ENCODE measurements around the gene BEND6.

Gene BEND6

DNA sequence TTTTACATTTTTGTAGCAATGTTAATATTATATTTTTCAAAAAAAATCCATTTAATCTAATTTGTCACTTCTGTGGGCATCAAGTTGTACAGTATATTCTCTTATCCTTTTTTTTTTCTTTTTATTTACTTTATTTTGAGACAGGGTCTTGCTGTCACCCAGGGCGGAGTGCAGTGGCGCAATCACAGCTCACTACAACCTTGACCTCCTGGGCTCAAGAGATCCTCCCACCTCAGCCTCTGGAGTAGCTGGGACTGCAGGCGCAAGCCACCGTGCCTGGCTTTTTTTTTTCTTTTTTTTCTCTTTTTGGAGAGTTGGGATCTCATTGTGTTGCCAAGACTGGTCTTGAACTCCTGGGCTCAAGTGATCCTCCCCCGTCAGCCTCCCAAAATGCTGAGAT, 14.4 kb upstream of the BEND6 start:
- FAIRE-seq (no peak), DNase-seq (ENCODE audit: low spot score) (no peak)

DNA sequence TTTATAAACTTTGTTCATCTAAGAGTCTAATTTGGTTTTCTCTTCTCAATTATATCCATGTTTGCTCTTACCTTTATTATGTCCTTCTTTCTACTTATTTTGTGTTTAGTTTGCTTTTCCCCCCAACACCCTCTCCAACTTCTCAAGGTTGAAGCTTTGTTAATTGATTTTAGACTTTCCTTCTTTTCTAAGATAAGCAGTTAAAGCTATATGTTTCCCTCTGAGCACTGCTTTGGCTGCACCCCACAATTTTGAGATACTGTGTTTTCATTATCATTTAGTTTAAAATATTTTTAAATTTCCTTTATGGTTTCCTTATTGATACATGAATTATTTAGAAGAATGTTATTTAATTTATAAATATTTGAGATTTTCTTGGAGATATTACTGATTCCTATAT, 13.9 kb upstream of the BEND6 start:
- DNase-seq (ENCODE audit: low spot score), result no peak
- peak; percentile 46 for FAIRE-seq

DNA sequence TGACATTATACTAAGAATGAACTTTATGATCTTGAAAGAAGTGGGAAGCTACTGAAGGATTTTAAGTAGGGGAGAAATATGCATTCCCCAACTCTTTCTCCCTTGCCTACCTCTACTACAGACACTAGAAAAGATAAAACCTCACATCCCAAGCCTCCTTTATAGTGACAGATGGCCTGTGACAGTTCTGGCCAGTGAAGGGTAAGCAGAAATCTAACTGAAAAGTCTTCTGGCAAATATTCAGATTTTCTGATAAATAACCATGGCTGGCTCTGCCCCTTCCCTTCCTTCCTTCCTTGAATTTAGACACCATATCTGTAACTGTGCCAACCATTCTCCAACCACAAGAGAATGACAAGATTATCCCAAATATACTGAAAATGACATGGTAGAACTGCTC, 10.2 kb upstream of the BEND6 start:
- DNase-seq (ENCODE audit: low spot score) (no peak), FAIRE-seq (peak; percentile 50)

DNA sequence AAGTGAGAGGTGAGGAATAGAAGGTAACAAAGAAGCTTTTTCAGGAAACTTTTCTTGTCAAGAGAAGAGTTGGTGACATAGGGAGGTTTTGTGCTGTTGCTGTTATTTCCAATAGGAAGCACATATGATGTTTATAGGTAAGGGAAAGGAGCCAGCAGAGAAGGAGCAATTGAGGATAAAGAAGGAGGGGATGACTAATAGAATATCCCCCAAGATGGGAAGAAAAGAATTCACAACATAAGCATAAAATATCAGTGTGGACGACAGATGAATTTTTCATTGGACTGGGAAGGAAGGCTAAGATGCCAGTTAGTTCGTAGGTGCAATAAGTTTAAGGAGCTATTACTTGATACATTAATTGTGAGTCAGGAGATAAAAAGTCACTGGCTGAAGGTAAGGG, 8.5 kb upstream of the BEND6 start:
- FAIRE-seq, result no peak
- DNase-seq (ENCODE audit: low spot score), result no peak

DNA sequence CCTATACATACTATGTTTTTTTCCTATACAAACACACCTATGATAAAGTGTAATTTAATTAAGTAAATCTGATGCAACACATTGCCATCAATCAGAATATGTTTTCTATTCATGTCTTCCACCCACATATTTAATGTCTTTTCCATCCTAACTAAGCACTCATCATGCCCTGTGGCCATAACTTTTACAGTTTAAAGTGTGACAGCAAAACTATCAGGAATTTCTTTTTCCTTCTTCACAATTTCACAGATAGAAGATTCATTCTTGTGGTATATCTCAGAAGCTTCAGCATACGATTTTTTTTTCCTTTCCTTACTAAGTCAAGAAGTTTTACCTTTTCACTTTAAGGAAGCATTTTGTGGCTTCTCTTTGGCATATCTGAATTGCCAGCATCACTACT, 7.0 kb upstream of the BEND6 start:
- FAIRE-seq (no peak), DNase-seq (ENCODE audit: low spot score) (no peak)

DNA sequence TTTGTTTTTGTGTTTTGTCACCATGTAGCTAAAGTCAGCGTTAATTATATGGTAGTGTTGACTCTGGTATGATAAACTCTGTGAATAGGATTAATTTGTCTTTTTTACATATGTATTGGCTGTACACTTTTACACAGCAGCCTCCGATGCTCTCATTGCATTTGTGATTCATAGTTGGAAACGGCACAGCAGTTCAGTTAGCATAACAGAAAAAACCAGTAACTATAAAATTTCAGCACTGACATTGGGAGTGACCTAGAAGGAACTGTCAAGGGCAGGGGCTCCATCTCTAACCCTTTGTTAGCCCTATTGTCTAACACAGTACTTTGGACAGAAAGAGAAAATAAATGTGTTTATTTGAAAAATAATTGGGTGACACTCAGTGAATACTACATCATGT, 5.6 kb upstream of the BEND6 start:
- no peak for DNase-seq (ENCODE audit: low spot score)
- no peak for FAIRE-seq

DNA sequence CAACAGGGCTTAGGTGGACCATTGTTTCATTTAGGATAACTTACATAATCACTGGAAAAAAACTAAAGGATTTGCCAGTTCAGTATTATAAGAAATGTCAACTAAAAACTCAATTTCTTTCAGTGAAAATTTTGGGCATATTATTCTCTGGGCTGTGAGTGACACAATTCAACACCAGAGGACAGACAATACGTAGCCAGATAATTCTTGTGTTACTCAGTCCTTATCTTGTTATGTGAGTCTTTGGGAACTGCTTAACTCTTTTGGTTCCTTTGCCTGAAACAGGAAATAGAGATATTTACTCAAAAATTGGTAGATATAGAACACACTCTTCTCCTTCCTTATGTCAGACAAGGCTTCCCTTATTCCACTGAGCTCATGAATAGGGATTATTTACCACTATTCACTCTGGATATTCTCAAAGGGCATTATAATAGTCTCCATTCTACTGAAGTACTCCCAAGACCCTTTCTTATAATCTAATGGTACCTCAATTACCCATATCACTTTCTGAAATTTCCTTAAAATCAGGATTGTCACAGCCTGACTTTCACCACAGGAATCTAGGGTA, 4.9 kb upstream of the BEND6 start:
- DNase-seq (ENCODE audit: low spot score), result no peak
- no peak for FAIRE-seq

DNA sequence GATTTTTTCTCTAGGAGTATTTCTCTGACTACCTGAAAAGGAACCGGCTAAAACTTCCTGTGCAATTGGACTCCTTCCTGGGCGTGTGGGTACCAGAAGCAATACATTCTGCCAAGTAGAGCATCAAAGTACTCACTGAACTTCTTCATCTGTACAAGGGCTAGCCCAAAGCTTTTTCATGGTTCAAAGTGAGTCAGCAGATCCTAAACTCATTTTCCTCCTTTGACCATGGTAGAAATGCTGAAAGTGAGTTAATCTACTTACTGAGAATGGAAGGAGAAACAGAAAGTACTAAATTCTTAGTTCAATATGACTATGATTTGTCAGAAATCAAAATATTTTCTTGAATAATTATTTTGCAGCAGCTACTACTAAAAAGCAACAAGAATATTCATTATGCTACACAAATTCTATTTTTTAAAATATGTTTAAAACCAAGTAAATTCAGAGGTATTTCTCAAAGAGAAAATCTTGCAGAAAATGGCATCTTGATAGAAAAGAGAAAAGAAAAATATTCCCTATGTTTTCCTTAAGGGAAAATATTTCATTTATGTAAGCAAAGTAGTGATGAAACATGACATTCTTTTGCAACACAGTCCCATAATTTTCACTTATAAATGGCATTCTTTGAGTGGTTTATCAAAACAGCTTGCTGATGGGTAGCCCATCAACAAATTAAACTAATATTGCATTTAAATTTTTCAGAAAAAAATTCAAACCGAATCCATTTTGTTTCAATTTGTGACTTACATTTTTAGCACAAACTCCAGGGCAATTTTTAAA, 3.7 kb upstream of the BEND6 start:
- no peak for DNase-seq (ENCODE audit: low spot score)
- FAIRE-seq, result no peak

DNA sequence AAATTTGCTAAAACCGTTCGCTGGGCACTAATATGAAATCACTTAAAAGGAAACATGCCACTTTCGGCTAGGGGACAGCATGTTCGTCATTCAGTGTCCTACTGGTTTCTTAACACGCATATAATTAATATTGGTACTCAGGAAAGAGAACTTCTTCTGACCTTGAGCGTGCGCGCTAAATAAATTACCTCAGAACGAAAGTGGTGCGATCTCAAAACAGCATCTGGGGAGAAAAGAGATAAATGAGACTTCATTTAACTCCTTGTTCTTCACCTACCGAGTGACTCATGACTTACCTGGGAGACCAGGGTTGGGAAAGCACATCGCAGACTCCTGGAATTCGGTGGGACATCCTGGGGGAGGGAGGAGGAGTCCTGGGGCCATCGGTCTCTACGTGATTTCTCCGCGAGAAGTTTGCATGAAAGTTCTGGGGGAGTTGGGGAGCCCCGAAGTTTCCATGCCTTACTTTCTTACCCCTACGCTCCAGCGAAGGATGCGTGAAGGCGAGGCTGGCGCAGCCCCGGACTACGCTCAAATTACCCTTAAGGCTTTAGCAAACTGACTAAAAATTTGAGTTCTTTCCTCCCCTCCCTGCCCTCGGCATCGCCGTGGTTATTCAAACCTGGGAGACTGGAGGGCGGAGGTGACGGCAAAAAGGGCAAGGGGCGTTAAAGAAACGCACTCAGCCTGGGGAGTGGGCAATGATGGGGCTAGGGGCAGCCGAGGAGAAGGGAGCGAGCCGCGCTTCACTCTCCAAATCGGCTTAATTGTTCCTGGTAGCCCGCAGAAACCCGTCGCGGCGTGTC, 1.1 kb upstream of the BEND6 start:
- no peak for FAIRE-seq
- DNase-seq (ENCODE audit: low spot score), result no peak

DNA sequence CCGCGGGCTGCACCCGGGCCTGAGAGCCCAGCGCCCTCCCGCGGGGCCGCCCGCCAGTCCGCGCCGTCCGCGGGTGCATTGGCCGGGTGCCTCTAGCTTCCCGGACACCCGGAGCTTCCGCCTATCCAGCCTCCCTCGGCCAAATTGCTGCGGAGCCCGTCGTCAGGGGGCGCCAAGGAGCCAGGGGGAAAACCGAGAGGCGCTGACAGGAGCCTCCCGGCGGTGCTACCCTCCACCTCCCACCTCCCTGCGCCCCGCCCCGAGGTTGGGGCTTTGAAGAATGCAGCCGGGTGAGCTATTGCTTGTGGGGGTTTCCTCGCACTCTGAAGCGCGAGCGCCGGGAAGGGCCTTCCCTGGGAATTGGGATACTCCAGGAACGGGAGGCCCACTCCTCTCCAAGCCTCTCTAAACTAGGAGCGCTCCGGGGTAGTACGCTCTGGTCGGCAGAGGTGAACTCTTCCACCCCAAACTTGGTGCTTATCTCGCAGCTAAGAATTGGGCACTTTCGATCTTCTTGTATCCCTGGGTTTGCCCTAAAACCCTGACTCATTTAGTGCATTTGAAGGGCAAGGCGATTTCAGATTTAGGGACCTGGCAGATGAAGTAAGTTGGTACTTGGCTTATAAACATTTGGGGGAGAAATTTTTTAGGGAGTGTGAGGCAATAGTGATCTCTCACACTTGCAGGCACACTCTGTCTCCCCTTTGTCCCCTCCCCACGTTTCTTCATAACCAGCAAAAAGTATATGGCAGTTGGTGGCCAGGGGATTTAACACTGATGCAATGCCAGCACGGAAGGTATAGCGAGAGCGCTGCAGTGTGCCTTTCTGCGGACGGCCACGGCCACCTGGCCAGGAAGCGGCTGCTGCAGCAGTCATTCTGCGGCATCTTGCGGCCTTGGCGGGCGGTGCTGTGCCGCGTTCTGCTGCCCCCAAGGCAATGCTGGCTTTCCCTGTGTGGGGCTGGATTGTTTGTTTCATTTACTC, 556 bp downstream of the BEND6 start:
- FAIRE-seq, result no peak
- peak; percentile 92 for DNase-seq (ENCODE audit: low spot score)

DNA sequence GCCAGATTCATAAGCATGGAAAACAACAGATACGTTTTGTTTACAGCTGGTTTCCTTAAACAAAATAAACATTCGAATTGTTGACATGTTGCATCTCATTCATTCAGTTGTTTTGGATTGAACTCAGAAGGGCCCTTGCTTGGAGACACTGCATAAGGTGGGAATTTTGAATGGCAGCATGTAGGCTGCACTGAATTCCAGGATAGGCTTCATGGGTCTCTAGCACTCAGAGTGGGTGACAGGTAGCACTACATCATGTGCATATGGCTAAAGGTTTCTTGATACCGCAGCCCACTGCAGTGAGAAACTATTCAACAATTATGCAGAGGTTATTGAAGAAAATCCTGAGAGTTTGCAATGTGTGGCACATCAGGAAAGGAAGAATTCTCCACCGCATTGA, 1.6 kb downstream of the BEND6 start:
- DNase-seq (ENCODE audit: low spot score), result no peak
- FAIRE-seq, result no peak

DNA sequence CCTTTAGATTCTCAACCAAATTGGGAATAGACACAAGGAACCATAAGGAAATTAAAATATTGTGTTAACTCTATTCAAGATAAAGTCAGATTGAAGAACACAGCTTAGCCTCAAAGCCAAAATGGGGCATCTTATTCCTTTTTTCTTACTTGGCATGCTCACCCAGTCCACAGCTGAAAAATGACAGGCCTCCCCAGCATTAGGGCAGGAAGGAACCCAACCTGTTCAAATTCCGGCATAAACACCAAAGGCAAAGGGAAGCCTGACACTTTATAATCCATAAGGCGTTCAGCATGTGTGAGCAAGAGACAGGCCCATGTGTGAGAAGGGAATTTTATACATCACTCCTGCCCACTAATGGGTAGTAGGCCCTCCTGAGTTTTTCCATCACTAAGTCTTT, 2.9 kb downstream of the BEND6 start:
- DNase-seq (ENCODE audit: low spot score) (no peak), FAIRE-seq (no peak)

DNA sequence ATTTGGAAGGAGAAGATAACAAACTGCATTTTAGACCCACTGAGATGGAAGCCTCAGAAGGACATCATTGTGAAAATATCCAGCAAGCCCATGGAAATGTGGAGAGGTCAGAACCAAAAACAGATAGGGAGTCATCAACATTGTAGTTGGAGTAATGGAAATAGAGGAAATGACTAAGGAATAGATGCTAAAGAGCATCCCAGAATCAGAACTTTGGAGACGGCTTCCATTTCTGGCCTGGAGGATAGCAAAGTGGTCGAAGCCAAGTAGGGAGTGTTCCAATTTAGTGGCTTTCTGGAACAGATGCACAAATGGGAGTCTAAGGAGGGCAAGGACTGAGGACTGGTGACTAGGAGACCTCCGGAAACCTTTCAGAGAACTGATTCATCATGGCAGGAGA, 3.6 kb downstream of the BEND6 start:
- no peak for FAIRE-seq
- no peak for DNase-seq (ENCODE audit: low spot score)

DNA sequence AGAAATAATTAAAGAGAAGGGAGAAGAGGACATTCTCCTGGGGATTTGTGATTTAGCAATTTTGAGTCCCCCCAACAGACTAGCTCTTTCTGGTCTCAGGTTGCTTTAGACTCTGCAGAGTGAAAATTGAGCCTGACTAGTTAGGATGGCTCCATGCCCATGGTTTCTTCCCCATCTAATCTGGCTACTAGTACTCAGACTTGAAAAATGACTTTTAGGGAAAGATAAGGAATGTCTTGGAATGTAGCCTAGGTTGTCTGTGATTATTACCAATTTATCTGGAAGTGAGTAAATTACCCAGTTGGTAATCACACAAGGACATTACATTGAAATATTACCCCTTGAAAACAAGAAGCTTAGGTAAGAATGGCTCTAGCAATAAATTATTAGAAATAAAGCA, 4.2 kb downstream of the BEND6 start:
- no peak for DNase-seq (ENCODE audit: low spot score)
- FAIRE-seq, result peak; percentile 22

DNA sequence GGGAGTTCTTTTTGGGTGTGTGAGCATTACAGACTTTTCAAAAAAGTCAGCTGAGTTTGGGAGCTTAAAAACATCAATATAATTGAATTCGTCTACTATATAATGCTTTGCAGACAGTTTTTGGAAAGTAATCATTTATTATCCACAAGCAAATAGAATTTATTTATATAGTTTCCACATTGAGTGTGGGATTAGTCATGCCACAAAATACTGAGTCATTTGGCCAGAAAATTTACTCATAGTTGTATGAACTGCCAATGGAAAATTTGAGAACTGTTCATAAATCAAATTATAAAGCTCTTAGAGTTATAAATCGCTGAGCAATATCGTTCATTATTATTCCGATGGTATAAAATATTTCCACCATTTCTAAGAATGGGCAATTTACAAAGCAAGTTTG, 5.0 kb downstream of the BEND6 start:
- peak; percentile 87 for FAIRE-seq

DNA sequence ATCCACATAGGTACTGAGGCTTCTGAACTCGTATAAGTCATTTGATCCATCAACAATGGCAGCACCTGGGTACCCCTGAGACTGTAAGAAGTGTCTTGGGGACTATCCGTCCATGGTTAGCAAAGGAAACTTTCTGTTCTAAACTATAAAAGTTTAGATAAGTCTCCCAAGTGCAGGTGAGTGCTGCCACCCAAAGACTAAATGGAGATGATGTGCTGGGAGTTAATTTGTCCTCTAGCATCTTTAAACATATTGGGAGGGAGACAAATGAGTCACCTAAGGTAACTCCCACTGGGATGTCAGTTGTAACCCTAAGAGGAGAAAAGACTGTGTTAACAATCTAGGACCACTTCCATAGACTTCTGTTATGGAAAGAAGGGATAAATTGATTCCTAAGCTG, 6.2 kb downstream of the BEND6 start:
- DNase-seq (ENCODE audit: low spot score) (no peak), FAIRE-seq (no peak)

More for the DNA sequence above, 5.0 kb downstream of the BEND6 start:
- DNase-seq (ENCODE audit: low spot score), result peak; percentile 28

DNA sequence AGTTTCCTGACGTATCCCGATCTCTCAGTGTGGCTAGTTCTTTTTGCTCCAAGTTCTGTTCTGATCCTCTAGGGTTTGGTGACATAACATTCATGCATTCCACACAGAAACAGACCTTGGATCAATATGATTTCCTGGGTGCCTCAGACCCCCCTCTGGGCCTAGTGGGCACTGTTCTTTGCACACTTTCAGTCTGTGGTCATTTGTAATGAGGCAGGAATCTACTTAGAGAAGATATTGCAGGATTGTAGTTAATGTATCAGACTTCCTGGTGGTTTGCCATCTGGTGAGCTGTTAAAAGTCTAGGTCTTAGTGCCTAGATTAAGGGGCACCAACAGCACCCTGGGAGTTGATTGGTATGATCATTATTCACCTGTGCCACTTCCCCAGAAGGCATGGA, 7.5 kb downstream of the BEND6 start:
- FAIRE-seq, result peak; percentile 91
- DNase-seq (ENCODE audit: low spot score), result peak; percentile 82

DNA sequence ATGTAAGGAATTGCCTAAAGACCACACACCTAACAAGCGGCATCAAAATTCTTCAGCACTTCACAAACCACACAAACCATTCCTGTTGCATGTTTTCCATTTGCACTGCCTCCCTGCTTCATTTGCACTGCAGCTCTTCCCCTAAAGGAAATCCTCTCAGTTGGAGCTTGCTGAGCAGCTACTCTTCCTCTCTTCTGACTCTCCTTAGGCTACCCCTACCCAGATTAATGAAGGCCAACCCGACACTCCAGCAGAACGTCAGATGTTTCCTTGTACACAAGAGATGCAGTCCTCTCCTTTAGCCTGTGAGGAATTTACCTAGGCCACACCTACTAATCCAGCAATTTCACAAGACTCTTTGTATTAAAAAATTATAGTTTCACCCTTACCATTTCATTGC, 8.1 kb downstream of the BEND6 start:
- FAIRE-seq (no peak), DNase-seq (ENCODE audit: low spot score) (no peak)

DNA sequence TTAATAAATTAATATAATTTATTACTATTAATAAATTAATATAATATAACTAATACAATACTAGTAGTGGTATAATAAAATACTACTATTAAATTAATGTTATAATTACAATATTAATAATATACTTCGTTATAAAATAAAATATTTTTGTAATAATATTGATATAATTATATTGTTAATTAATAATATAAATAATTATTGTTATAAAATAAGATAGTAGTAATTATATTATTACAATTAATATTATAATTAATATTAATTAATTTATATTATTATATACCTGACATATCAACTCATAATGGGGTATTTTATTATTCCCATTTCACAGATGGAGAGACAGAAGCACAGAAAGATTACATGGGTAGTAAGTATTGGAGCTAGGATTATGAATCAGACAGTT, 8.9 kb downstream of the BEND6 start:
- DNase-seq (ENCODE audit: low spot score) (no peak), FAIRE-seq (peak; percentile 95)

DNA sequence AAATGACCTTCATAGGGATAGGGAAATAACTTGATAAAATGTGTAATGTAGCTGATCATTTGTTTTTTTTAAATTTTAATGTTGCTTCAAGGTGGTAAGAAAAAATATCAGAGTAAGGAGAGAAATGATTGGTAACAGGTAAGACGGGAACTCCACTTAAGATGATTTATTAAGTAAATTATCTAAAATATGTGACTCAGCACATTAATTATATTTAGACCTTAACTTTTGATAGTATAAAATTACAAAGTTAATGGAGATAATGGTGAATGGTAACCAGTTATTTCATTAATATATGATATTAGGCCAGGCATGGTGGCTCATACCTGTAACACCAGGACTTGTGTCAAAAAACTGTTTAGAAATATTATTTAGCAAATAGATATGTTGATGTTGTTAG, 10.2 kb downstream of the BEND6 start:
- FAIRE-seq, result no peak

DNA sequence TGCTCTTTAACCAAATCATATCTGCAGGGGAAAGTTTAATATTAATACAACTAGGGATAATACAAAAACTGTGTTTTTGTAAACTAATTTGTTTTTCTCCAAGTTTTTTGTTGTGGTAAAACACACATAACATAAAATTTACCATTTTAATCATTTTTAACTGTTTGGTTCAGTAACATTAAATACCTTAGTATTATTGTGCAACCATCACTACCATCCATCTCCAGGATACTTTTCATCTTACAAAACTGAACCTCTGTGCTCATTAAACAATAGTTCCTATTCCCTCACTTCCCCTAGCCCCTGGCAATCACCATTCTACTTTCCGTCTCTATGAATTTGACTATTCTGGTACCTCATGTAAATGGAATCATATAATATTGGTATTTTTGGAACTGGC, 15.9 kb downstream of the BEND6 start:
- no peak for FAIRE-seq
- no peak for DNase-seq (ENCODE audit: low spot score)

More for the DNA sequence above, 10.2 kb downstream of the BEND6 start:
- DNase-seq (ENCODE audit: low spot score), result no peak

All from RCC 7860 (cell line).